ENCODE results near the gene MAGI2.

MAGI2 gene

GRCh38 chr7:77989981-77990566 is 1463.4 kb downstream of the MAGI2 start:
- in situ Hi-C loops (cut with HindIII; ENCODE audit: low sequenced_read_pairs): no loop called here

GRCh38 chr7:77985974-77986339 is 1467.5 kb downstream of the MAGI2 start:
- in situ Hi-C loops (cut with HindIII; ENCODE audit: low sequenced_read_pairs): no loop called here

- in situ Hi-C loops (cut with HindIII; ENCODE audit: low sequenced_read_pairs): no loop called here
Observed at GRCh38 chr7:77985232-77985973, 1468.1 kb downstream of the MAGI2 start.

- in situ Hi-C loops (cut with HindIII; ENCODE audit: low sequenced_read_pairs): no loop called here
Observed at GRCh38 chr7:77983973-77984372, 1469.5 kb downstream of the MAGI2 start.

GRCh38 chr7:77982926-77983550 is 1470.4 kb downstream of the MAGI2 start:
- in situ Hi-C loops (cut with HindIII; ENCODE audit: low sequenced_read_pairs): no loop called here

- in situ Hi-C loops (cut with HindIII; ENCODE audit: low sequenced_read_pairs): no loop called here
Observed at GRCh38 chr7:77980087-77980713, 1473.3 kb downstream of the MAGI2 start.

GRCh38 chr7:77979219-77979618 is 1474.2 kb downstream of the MAGI2 start:
- in situ Hi-C loops (cut with HindIII; ENCODE audit: low sequenced_read_pairs): no loop called here

GRCh38 chr7:77975672-77976480 is 1477.6 kb downstream of the MAGI2 start:
- in situ Hi-C loops (cut with HindIII; ENCODE audit: low sequenced_read_pairs): no loop called here

GRCh38 chr7:77971726-77972125 is 1481.7 kb downstream of the MAGI2 start:
- in situ Hi-C loops (cut with HindIII; ENCODE audit: low sequenced_read_pairs): no loop called here

- in situ Hi-C loops (cut with HindIII; ENCODE audit: low sequenced_read_pairs): no loop called here
Observed at GRCh38 chr7:77967429-77967828, 1486.0 kb downstream of the MAGI2 start.
